ENCODE measurements around the gene EID3.

Gene EID3

DNA sequence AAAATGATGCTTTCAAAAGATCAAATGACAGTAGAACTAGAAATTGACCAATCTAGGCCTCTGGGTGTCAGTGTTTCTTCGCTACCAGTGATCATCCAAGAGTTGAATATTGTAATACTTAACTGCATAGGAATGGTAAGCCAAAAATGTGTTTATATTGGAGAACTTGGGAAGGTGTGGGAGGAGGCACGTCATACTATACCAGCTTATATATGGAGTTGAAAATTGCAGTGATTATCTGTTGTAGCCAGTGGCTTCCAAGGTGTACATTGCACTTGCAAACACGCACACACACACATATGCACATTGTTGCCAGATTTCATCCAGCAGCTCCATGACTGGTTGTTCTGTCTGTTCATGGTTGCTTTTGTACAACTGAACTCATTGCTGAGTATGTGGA, 36.1 kb downstream of the EID3 start:
- no peak for DNase-seq (ENCODE audit: low read depth)
- TF ChIP-seq, protein P1, sequence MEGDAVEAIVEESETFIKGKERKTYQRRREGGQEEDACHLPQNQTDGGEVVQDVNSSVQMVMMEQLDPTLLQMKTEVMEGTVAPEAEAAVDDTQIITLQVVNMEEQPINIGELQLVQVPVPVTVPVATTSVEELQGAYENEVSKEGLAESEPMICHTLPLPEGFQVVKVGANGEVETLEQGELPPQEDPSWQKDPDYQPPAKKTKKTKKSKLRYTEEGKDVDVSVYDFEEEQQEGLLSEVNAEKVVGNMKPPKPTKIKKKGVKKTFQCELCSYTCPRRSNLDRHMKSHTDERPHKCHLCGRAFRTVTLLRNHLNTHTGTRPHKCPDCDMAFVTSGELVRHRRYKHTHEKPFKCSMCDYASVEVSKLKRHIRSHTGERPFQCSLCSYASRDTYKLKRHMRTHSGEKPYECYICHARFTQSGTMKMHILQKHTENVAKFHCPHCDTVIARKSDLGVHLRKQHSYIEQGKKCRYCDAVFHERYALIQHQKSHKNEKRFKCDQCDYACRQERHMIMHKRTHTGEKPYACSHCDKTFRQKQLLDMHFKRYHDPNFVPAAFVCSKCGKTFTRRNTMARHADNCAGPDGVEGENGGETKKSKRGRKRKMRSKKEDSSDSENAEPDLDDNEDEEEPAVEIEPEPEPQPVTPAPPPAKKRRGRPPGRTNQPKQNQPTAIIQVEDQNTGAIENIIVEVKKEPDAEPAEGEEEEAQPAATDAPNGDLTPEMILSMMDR (IDR thresholded peaks at IDR 0.05; ENCODE audit: insufficient read depth, low read depth, low read length, missing control alignments), result peak; percentile 5
- H3K4me3 ChIP-seq (ENCODE audit: low read length), result no peak overlapping the region

DNA sequence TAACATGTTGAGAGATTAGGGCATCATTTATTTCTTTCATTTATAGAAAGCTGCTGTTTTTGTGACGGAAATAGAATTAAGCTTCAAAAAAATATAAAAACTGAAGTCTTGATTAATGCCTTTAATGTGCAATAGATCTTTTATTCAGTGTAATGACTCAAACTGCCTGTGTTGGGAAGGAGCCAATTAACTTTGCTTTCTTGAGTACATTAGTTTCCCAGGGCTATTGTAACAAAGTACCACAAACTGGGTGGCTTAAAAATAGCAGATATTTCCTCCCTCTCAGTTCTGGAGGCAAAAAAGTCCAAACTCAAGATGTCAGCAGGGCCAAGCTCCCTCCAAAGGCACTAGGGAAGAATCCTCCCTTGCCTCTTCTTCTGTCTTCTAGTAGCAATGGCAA, 36.6 kb downstream of the EID3 start:
- TF ChIP-seq, protein P1 (IDR thresholded peaks at IDR 0.05; ENCODE audit: insufficient read depth, low read depth, low read length, missing control alignments), result no peak
- H3K4me3 ChIP-seq (ENCODE audit: low read length), result no peak overlapping the region
- DNase-seq (ENCODE audit: low read depth), result no peak

DNA sequence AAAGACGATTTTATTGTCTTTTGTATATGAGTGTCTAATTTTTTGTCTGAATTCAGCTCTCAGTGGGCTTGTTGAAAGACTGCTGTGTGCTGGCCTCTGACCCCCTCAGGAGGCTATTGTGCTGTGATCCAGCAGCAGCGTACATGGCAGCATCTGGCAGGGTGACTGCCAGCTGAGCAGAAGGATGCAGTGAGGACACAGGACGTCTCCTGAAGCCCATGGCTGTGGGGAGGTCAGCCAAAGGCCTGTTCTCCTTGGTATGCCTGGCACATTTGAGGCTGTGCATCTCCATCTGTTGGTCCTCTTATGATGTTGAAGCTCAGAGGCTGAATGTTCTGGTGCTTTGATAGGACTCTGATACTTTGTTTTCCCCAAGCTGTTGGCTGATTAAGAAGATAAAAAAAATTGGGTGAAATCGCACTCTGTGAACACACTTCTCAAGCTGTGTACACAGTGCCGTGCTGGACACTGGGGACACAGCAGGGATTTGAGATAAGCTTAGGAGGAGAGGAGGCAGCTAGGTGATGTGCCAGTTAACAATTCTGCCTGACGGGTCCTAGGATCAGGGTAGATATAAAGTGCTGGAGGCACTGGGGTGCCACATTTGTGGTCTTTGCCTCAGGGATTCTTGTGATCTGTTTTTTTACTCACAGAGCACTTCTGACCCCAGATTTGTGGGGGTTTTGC, 37.5 kb downstream of the EID3 start:
- TF ChIP-seq, protein P1 (IDR thresholded peaks at IDR 0.05; ENCODE audit: insufficient read depth, low read depth, low read length, missing control alignments), result no peak
- no peak overlapping the region for H3K4me3 ChIP-seq (ENCODE audit: low read length)
- no peak for DNase-seq (ENCODE audit: low read depth)

DNA sequence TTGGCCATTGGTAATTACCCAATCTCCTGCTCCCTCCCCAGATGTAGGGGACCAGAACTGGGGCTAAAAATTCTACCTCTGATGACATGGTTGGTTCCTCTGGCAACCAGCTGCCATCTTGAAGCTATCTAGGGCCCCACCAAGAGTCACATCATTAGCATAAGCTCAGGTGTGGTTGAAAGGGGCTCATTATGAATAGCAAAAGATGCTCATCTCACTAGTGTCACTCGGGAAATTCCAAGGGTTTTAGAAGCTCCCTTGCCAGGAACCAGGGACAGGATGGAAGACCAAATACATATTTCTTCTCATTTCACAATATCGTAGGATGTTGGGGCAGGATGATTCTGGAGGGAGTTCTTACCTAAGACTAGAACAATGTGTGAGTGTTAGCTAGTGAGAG, 38.6 kb downstream of the EID3 start:
- no peak overlapping the region for H3K4me3 ChIP-seq (ENCODE audit: low read length)
- DNase-seq (ENCODE audit: low read depth), result no peak
- TF ChIP-seq, protein P1 (IDR thresholded peaks at IDR 0.05; ENCODE audit: insufficient read depth, low read depth, low read length, missing control alignments), result no peak

DNA sequence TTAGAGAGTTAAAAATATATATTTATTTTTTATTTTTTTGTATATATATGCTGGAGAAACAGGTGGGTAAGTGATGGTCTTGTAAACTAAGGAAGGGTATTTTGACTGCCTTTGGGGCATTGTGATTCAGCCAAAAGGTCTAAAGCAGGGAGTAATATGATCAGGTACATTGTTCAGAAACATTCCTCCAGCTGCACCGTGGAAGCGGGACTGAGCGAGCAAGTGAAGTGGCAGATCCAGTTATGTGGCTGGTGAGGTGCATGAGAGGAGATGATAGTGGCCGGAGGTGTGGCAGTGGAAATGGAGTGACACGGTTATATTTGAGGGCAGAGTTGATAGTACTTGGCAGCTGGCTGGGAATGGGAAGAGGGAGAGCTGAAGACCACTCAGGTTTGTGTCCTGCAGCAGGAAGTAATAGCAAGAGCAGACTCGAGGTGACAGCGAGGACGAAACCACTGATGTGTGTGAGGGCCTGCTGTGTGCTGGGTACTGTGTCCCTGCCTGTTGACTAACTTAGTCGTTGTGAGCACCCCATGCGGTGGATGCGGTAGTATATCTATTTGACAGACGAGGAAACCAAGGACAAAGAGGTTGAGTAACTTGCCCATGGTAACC, 39.2 kb downstream of the EID3 start:
- peak; percentile 54 for DNase-seq (ENCODE audit: low read depth)
- TF ChIP-seq, protein P1 (IDR thresholded peaks at IDR 0.05; ENCODE audit: insufficient read depth, low read depth, low read length, missing control alignments), result no peak
- no peak overlapping the region for H3K4me3 ChIP-seq (ENCODE audit: low read length)

DNA sequence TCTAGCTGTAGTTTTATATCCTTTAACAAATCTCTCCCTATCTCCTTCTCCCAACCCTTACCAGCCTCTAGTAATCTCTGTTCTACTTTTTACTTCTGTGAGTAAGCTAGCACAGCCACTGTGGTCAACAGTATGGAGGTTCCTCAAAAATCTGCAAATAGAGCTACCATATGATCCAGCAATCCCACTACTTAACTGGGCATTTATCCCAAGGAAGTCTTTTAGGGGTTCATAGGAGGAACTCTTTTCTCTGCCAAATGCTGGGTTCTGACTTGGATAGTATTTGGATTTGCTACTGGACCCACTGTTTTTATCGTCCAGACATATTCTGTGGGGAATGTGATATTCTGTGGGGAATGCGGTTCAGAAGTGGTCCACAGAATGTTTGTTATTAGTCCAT, 41.1 kb downstream of the EID3 start:
- TF ChIP-seq, protein P1 (IDR thresholded peaks at IDR 0.05; ENCODE audit: insufficient read depth, low read depth, low read length, missing control alignments), result no peak
- DNase-seq (ENCODE audit: low read depth), result no peak

More for the DNA sequence above, 41.1 kb downstream of the EID3 start:
- H3K4me3 ChIP-seq (ENCODE audit: low read length), result no peak overlapping the region
